Measurements from ENCODE around the gene SYT15B.
"Not testable (repeated sequence)": the region's sequence is repeated elsewhere in the genome, so short reads cannot be mapped to it uniquely, and the experiment has no call there.

Gene SYT15B

GRCh38 chr10:47763554-47764175 is at the start of gene SYT15B:
Gene SYT15B (minus strand): TSS chr10:47763592. CDS start chr10:47762640, 952 bp downstream.
- DNase-seq: not testable (repeated sequence)

GRCh38 chr10:47779590-47779989 is 16.2 kb upstream of the SYT15B start:
- not testable (repeated sequence) for DNase-seq

GRCh38 chr10:47775361-47776231 is 12.2 kb upstream of the SYT15B start:
- DNase-seq: peak; percentile 32

DNA sequence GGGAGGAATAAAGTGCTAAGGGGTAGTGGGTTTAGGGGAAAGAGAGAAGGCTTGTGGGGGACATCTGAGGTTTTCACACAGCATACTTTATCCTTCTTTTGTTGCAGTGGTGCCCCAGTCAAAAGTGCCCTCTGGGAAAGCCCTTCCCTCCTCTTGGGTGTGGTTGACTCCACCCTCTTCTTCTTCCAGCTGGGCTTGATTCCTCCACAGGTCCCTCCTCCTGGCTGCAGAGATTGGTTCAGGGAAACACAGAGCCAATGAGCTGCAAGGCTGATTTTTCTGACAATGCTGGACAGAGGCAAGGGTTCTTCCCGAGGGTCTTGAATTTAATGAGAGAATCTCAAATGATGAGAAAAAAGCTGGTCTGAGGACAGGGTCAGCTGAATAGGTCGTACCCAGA is 7.4 kb upstream of the SYT15B start:
- DNase-seq: not testable (repeated sequence)

DNA sequence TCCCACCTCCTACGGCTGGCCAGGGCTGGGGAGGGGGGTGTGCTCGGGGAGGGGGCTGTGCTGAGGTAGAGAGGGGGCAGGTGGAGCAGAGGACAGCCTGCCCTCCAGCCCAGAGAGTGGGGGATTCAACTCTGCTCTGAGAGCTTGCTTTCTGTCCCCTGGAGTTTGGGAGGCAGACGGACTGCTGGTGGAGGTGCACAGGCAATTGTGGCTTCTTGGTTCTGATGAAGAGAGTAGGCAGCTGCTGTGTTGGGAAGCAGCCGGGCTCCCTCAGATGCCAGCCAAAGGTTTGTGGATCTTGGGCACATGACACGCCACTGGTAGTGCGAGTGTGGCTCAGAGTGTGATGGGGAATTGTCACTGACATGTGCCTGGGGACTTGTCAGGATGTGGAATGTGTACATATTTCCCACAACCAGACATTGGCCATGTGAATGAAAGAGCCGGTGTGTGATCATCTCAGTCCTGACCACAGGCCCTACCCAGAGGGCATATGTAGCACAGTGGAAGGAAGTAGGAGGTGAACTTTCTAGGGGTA is 5.3 kb upstream of the SYT15B start:
- DNase-seq: not testable (repeated sequence)

GRCh38 chr10:47768085-47768484 is 4.7 kb upstream of the SYT15B start:
- not testable (repeated sequence) for DNase-seq

DNA sequence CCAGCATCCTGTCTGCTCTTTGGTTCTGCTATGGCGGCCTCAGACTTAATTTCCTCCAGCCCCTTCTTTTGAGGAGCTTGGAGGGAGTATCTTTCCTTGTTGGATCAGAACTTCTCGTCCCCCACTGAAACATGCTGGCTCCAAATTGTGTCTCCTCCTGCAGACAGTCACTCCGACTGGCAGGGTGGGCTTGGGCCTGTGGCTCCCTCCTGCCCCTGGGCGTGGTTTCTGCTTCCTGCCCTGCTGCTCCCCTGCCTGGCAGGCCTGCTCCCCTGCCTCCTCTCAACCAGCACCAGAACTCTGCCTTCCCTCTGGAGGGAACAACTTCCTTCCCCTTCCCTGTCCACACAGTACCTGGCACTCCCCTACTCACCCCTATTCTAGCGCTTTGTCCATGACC is 3.8 kb upstream of the SYT15B start:
- DNase-seq: not testable (repeated sequence)

GRCh38 chr10:47765232-47765631 is 1.8 kb upstream of the SYT15B start:
- not testable (repeated sequence) for DNase-seq

DNA sequence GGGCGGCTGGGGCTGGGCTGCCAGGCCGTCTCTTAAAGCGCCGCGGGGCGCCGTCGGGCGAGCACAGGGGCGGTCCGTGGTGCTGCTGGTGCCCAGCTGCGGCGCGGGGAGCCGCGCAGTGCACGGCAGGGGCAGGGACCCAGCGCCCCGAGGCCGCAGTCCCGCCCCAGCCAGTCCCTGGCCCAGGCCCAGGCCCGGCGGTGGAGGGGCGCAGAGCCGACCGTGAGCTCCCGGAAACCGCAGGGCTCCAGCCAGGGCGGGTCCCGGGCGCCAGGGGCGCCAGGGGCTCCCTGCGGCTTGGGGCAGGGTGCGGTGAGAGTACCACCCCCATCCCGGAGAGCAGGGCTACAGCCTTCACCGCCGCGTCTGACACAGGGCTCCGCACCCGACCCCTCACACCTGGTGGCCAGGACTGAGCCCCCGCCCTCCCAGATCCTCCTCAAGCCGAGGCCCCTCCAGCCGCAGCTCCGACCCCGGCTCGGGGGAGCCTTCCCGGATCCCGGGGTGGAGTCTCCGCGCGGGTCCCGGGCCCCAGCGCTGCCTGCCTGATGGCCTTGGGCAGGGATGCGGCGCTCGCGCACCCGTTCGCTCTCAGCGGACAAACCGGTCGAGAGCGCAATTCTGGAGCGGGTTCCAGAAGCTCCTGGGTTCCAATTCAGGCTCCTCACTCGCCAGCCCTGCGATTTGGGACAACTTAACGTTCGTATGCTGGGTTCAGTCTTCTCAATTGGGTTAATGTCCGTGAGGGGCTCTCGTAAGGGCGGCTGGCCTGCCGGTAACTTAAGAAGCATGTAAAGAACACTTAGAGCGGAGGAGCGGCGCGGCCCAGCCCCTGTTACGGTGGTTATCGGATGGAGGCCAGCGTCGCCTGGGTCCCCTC is 478 bp downstream of the SYT15B start:
- not testable (repeated sequence) for DNase-seq

GRCh38 chr10:47758855-47759254 is 4.5 kb downstream of the SYT15B start:
- DNase-seq: not testable (repeated sequence)

DNA sequence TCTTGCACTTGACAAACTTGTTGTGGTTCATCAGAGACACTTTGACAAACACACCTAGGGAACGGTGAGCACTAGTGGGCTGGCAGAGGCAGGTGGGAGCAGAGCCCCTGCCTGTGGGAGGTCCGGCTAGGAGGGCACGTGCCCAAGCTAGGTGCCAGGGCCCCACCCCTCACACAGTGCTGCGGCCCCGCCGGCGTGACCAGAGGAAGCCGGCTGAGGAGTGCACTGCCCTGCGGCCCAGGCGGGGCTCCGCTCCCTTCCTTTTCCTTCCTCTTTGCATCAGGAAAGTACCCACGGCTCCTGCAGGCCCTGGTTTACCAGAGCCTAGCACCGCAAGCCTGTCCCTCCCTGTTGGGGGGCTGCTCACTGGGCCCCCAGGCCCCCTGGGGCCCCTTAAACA is 7.2 kb downstream of the SYT15B start:
- DNase-seq: not testable (repeated sequence)

GRCh38 chr10:47753871-47754270 is 9.5 kb downstream of the SYT15B start:
- not testable (repeated sequence) for DNase-seq

DNA sequence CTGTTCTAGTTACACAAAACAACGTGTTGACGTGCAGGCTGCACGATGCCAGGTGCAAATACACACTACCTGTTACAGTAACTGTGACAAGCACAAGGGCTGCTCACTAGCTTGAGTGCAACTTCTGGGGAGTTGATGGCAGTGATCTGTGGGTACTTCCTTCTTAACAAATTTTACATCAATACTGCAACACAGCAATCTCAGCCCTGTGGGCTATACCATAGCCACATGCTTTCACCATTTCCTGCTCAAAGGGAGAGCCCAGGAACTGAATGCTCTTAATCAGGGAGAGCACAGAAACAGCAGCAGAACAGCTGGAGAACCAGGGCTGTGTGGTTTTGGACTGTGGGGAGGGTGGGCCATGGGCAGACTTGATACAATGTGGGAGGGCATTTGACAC is 10.2 kb downstream of the SYT15B start:
- not testable (repeated sequence) for DNase-seq

DNA sequence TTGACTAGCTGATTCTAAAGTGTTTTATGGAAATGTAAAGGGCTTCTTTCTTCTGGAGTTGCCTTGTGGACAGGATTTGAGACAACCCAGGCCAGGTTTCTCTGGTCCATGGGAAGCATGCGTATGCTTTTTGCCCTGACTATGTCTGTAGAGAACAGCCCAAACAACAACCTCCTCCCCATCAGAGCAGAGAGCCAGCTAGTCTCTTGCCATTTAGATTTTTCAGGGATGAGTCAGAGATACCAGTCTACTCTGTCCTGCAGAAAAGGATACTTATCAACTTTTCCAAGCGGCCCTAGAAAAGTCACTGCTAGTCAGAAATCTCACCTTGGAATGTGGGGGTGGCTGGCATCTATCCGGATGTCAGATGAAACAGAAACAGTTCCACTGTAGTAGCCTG is 11.6 kb downstream of the SYT15B start:
- DNase-seq: not testable (repeated sequence)

- DNase-seq: not testable (repeated sequence)
Measured at GRCh38 chr10:47750360-47750759, 13.0 kb downstream of the SYT15B start.

GRCh38 chr10:47746780-47747376 is 16.5 kb downstream of the SYT15B start:
- not testable (repeated sequence) for DNase-seq

GRCh38 chr10:47744881-47745280 is 18.5 kb downstream of the SYT15B start:
- DNase-seq: not testable (repeated sequence)

DNA sequence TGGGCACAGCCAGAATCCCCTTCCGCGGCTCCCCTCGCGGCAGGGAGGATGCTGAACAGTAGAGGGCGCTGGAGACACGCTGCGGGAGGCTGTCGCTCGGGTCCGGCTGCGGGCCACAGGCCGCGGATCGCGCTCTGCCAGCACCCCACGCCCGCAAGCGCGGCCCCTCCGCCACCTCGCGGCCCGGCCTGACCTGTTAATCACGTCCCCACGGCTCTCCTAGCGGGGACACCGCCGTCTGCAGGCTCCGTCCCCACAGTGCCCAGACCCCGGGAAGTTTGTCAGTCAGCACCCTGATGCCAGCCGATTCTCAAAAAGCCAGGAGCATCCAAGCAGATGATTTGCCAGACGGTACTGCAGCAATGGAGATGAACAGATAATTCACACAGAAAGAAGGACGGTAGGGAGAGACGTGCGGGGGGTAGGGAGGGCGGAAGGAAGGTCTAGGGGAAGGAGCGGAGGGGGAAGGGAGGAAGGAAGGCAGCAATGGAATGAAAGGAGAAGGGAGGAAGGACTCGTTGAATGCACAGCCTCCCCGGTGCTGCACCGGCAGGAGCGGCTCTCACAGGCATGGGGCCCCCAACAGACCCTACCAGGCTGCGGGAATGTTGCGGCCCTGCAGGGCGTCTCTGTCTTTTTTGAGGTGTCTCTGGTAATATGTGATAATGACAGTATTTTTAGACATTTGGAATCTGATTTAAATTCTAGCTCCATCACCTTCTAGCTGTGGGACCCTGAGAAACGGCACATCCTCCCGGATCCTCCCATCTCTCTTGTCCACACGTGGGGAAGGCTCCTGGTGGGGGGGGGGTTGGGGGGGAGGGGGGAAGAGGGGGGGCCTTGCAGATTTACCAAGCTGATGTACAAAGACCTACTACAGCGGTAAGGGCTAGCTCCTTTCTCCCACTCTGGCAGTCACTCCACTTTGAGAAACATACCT is 19.5 kb downstream of the SYT15B start:
- DNase-seq: peak; percentile 28

- not testable (repeated sequence) for DNase-seq
Measured at GRCh38 chr10:47740868-47741267, 22.5 kb downstream of the SYT15B start.

DNA sequence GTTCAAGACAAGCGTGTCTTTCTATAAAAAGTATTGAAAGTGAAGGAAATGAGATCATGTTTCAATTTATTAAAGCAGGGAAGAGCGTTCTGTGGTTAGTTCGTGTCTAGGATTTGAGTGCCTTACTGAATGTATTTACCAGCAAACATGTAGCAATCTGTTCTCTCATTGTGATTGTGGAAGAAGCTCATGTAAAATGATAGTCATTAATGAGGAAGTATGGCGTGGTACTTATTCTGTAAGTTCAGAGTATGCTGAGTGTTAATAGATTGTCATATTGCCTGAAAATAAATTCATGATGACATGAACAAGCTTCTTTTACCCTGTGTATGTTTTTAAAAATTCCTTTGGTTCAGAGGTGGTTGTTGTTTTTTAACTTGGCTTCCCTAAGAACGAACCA is 32.5 kb downstream of the SYT15B start:
- DNase-seq: not testable (repeated sequence)

DNA sequence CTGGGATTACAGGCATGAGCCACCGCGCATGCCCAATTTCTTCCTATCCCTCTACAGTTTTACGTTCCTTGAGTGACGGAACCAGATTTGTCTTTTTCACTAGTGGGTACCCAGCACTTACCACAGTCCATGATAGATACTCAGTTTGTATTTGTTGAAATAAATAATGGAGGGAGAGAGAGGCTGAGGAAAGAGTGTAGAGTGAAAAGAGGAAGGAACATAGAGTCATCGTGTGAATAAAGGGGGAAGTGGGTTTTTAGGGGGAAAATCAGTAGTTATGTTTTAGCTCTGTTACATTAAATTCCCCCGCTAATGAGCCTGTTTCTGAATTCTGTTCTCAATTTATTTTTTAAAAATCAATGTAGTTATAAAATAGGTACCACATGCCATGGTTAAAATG is 37.7 kb downstream of the SYT15B start:
- DNase-seq: not testable (repeated sequence)
